HG03354 (cell line): Measurements from ENCODE around the gene GAS5.

ENCODE experiments used
- ATAC-seq: cut with Tn5 transposase; IDR thresholded peaks from one replicate; pipeline ENCODE4 v1.9.1; 2021; ENCODE audit warnings: mild to moderate bottlenecking; ENCODE audit not compliant: unreplicated experiment, poor library complexity, severe bottlenecking

GAS5 gene

DNA sequence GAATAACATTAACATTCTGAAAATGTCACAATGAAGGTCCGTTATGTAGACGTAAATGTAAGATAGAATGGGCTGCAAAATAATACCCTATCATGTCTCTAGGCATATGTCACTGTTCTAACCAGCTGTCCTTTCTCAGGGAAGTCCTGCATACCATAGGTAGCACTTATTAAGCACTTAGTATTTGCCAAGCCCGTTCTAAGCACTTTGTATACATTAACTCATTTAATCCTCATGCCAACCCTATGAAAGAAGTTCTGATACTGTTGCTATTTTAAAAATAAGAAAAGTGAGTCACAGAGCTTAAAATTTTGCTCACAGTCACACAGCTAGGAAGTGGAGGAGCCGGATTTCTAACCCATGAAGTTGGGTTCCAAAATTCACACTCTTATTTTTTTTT, 15.7 kb downstream of the GAS5 start:
- ATAC-seq, result no peak

DNA sequence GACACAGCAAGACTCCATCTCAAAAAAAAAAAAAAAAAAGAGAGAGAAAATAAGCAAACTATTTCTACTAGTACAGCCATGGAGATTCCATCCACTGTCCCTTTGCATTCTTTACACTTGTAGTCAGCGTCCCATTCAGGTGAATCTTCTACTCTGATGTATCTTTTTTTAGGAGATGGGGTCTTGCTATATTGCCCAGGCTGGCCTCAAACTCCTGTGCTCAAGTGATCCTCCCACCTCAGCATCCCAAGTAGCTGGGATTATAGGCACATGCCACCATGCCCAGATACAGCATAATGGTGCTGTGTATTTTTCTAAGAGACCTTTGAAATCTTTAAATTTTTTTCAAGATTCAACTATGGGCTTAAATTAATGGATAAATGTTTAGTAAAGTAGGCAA, 35.0 kb downstream of the GAS5 start:
- no peak for ATAC-seq

DNA sequence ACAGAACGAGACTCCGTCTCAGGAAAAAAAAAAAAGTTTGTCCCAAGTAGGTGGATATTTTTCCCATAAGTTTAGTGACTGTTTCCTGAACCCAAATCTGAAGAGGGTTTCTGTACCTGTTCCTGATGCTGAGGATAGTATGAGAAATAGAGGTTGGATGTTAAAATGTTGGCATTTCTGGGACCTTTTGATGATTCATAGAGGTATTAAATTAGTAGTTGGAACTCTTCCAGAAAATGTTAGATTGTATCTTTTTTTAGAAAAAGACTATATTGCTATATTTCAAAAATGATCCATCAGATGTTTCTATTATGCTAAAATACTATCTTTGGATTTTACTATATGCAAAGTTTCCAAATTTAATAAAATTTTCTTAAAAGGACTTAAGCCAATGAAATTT, 40.2 kb downstream of the GAS5 start:
- ATAC-seq, result no peak

DNA sequence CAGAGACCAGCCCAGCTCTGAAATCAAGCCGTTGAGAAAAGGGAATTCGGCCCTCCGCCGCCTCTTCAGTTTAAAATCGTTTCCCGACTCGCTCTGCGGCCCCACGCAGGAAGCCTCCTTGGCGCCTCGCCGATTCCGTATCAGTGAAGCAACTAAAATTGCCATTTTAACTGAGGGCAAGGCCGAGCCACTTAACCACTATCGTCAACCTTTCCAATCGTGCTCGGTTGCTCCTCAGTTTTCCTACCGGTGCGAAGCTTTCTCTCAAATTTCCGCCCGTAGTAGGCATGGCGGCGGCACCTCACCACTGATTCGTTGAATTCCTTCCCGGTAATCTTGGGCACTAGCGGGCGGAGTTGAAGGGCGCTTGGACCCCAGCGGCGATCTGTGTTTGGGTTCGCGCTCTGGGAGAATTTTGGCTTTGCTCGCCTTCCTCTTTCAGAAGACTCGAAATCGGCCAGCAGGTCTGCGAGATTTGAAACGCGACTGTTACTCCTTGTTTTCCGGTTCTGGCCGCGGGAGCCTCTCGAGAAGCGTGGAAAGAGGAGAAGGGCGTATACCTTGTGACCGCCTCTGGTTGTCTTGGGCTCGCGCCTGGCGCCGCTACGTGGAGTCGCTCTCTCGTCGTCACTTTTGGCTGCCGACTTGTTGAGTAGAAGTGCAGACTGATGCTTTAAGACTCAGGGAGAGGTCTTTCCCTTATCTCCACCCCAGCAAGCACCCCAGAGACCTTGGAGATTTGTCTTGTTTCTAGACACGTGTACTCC, 43.3 kb downstream of the GAS5 start, which contains the start of the genes CENPL and DARS2:
Gene CENPL, minus strand, starts transcription at position 569 of the 767 bp plus-strand sequence. CDS start 13,584 bp downstream, outside the sequence.
Gene DARS2, plus strand, starts transcription at position 359 of the 767 bp plus-strand sequence. CDS start 557 bp downstream, outside the sequence.
- peak; percentile 84 for ATAC-seq

DNA sequence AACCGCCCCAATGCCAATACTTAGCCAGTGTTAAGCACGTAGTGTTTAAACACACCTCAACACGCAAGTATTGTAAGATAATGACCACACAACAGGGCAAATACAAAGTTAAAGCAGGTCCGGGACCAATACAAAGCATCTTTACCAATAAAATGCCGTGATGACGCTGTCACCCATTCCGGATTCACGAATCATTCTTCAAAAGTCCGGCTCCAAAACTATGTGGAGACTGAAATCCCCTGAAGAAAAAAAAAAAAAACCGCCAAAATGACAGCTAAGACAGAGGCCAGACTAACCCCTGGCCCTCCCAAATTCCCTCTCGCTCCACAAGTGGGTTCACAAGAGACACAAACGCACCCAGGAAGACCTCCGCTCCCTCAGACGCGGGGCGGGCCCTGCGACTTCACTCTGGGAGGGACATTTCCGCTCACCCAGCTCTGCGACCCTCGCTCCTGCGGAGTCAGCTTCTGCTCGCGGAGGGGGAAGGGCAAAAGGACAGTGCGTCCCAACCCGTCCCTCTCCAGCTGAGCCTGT, 43.9 kb downstream of the GAS5 start:
- peak; percentile 51 for ATAC-seq

DNA sequence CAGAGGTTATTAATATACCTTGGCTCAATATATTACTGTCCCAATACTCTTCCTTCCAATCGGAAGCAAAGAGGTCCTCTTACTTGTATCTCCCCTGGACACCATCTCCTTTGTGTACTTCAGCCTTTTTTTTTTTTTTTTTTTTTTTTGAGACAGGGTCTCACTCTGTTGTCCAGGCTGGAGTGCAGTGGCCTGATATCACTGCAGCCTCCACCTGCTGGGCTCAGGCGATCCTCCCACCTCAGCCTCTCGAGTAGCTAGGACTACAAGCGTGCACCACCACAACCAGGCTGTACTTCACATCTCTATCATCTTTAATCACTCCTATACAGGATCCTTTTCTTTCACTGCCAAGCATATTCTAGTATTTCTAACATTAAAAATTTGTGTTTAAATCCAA, 46.1 kb downstream of the GAS5 start:
- no peak for ATAC-seq

DNA sequence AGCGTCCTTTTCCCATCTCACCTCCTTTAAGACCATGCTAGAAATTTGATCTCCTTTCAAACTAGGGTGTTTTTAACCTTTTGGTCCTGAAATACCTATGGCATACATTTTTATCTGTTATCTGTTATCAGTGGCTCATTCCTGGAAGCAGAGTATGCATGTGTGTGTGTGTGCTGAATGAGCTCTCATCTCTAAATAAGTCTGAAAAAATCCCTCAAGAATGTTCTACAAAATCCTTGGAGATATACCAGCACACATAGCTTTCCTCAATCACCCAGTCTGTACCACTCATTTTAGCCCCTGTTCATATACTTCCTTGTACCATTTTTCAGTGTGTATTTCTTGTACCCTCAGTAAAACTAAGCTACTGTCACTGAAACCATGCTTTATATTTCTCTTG, 49.3 kb downstream of the GAS5 start:
- ATAC-seq, result no peak
